ENCODE results near the gene UBR4. TPM values are rescaled to one million over a fixed set of nuclear protein-coding genes. Genes with fewer than 3 reads are reported as not detected.

Gene UBR4
- total and polyA plus RNA-seq, 10 of the 15 experiments (the other 5 are each of a cell fraction or from before 2014, with no cell fraction given) = 34.2 to 124 (median 56.2) TPM

GRCh38 chr1:19240673-19241538 lies 30.8 kb upstream of the UBR4 start:
- RAD21 ChIA-PET (ENCODE audit: unreplicated experiment) = interaction anchor here (0.7 to 1.7 kb wide), 7 partner anchors 30 to 332 kb away, joined by 3 to 8 read pairs (median 4); partner anchors contain the start of gene UBR4
- in situ Hi-C loops (cut with MboI) (no loop called here), intact Hi-C loops (cut with micrococcal nuclease; ENCODE audit: unreplicated experiment) (loop anchor here (1.0 to 10.0 kb wide), 3 partner anchors 62 to 356 kb away; no protein-coding TSS in a partner anchor)
- DNase-seq (ENCODE audit: low read depth, low spot score) (no peak), ATAC-seq (peak; percentile 97), FAIRE-seq (peak; percentile 59)
- no peak overlapping the region for H3K27ac ChIP-seq (ENCODE audit: control insufficient read depth, insufficient read depth)
- SMC1A ChIA-PET (ENCODE audit: uncharacterized antibody, unreplicated experiment) = interaction anchor here (0.7 to 1.6 kb wide), 9 partner anchors 10 to 369 kb away, joined by 3 to 8 read pairs (median 3); partner anchors contain the start of genes EMC1 and MRTO4
- WGBS (ENCODE audit: insufficient coverage, insufficient replicate concordance, low lambda C conversion rate, missing lambda C conversion rate) = 73% methylated on average over 7 of the region's 7 CpGs
- POLR2A ChIA-PET = interaction anchor here (0.5 kb wide), 1 partner anchor 305 kb away, joined by 3 read pairs; no protein-coding TSS in a partner anchor
- H4K20me1 ChIP-seq (ENCODE audit: control insufficient read depth, insufficient read depth) = no peaks in the 10 kb centered on the region
- no peaks in the 10 kb centered on the region for H3K9me3 ChIP-seq (replicated peaks; ENCODE audit: control insufficient read depth, insufficient read depth, low read length)
- no peak overlapping the region for H3K4me3 ChIP-seq
- TF ChIP-seq MTA2 (IDR thresholded peaks at IDR 0.05; ENCODE audit: low read depth) = no peak
- TF ChIP-seq TCF3 (IDR thresholded peaks at IDR 0.05; ENCODE audit: borderline replicate concordance, insufficient read depth, low read depth, low read length) = no peak
- TF ChIP-seq RAD21 (IDR thresholded peaks at IDR 0.05; ENCODE audit: insufficient read depth, low read depth, low read length) = peak; percentile 73
- peak; percentile 56; the same call in 1 of the 2 replicates for TF ChIP-seq SMC3 (IDR thresholded peaks at IDR 0.05; ENCODE audit: borderline replicate concordance, low read length)
- TF ChIP-seq, protein P1, sequence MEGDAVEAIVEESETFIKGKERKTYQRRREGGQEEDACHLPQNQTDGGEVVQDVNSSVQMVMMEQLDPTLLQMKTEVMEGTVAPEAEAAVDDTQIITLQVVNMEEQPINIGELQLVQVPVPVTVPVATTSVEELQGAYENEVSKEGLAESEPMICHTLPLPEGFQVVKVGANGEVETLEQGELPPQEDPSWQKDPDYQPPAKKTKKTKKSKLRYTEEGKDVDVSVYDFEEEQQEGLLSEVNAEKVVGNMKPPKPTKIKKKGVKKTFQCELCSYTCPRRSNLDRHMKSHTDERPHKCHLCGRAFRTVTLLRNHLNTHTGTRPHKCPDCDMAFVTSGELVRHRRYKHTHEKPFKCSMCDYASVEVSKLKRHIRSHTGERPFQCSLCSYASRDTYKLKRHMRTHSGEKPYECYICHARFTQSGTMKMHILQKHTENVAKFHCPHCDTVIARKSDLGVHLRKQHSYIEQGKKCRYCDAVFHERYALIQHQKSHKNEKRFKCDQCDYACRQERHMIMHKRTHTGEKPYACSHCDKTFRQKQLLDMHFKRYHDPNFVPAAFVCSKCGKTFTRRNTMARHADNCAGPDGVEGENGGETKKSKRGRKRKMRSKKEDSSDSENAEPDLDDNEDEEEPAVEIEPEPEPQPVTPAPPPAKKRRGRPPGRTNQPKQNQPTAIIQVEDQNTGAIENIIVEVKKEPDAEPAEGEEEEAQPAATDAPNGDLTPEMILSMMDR (IDR thresholded peaks at IDR 0.05 in 2 of 3, conservative IDR thresholded peaks at IDR 0.05 in 1 of 3; ENCODE audit: control insufficient read depth in 2 of 3, extremely low read depth in 1 of 3, insufficient read depth in 1 of 3, low read depth in 3 of 3, low read length in 3 of 3) = peak; percentile 89 to 96 (median 94)
- CTCF ChIA-PET = interaction anchor here (0.6 to 3.6 kb wide), 24 partner anchors 10 to 357 kb away, joined by 3 to 20 read pairs (median 4); partner anchors contain the start of genes EMC1 and MRTO4
- H3K4me2 ChIP-seq (ENCODE audit: control insufficient read depth, insufficient read depth) = no peak overlapping the region
- peaks cover 35 to 69% of the 10 kb centered on the region in 2 experiments for H3K36me3 ChIP-seq (ENCODE audit: control insufficient read depth in 2 of 2, insufficient read depth in 2 of 2, low read length in 1 of 2)
- no peak overlapping the region for H2AFZ ChIP-seq (ENCODE audit: control insufficient read depth, low read depth, low read length)
- no TSS peak for BruUV-seq (replicated peaks)
- no peak overlapping the region for H3K9ac ChIP-seq (ENCODE audit: control insufficient read depth, insufficient read depth, low read length)
- no peaks in the 10 kb centered on the region for H3K4me1 ChIP-seq (ENCODE audit: control insufficient read depth, insufficient read depth, low read length)
- H3K27me3 ChIP-seq (replicated peaks in 1 of 2; ENCODE audit: control insufficient read depth in 2 of 2, insufficient read depth in 2 of 2, low read length in 1 of 2) = no peaks in the 10 kb centered on the region
- H3K79me2 ChIP-seq (ENCODE audit: control insufficient read depth, insufficient read depth, low read length) = no peaks in the 10 kb centered on the region

All from GM12878 (cell line).